Tibial nerve (tissue), 4 donors: ENCODE data around the gene ACTR5.

Experiments used
- EP300 ChIP-seq, 2 donors: sonication (generic); formaldehyde crosslinking; IDR thresholded peaks; one replicate each; pipeline ENCODE4 v1.6.1; 2017; ENCODE audit warnings: antibody characterized with exemption in 2 of 2, mild to moderate bottlenecking in 1 of 2
- TF ChIP-seq, protein P1 (sequence below), 5 experiments: fragments of 200-600 bp in 3 of 5; fragments of 450-650 bp in 2 of 5; sonication (generic) in 3 of 5; IDR thresholded peaks; one replicate each; pipeline ENCODE4 v1.5.1; 2016 to 2019; ENCODE audit warnings: antibody characterized with exemption in 5 of 5, mild to moderate bottlenecking in 3 of 5, moderate library complexity in 2 of 5

- TF ChIP-seq, protein P1, sequence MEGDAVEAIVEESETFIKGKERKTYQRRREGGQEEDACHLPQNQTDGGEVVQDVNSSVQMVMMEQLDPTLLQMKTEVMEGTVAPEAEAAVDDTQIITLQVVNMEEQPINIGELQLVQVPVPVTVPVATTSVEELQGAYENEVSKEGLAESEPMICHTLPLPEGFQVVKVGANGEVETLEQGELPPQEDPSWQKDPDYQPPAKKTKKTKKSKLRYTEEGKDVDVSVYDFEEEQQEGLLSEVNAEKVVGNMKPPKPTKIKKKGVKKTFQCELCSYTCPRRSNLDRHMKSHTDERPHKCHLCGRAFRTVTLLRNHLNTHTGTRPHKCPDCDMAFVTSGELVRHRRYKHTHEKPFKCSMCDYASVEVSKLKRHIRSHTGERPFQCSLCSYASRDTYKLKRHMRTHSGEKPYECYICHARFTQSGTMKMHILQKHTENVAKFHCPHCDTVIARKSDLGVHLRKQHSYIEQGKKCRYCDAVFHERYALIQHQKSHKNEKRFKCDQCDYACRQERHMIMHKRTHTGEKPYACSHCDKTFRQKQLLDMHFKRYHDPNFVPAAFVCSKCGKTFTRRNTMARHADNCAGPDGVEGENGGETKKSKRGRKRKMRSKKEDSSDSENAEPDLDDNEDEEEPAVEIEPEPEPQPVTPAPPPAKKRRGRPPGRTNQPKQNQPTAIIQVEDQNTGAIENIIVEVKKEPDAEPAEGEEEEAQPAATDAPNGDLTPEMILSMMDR (IDR thresholded peaks at IDR 0.05) = no peak
- TF ChIP-seq EP300 (IDR thresholded peaks at IDR 0.05) = no peak
Observed at GRCh38 chr20:38714308-38714707, 34.0 kb upstream of the ACTR5 start.
